WTC11 (cell line): Measurements from ENCODE around the gene CABP1. TPM values are rescaled to one million over a fixed set of nuclear protein-coding genes. Genes with fewer than 3 reads are reported as not detected.
A peak's percentile ranks its signal among the peaks of the same experiment; 100 is the strongest.

Experiments used
- ATAC-seq: fragments of 200-7000 bp; cut with Tn5 transposase; 2 replicates; pipeline ENCODE4 v1.10.0; 2021; ENCODE audit warnings: mild to moderate bottlenecking, moderate library complexity
- CTCF ChIA-PET: fragments of 300-600 bp; sonication (Branson Sonifier 250); formaldehyde crosslinking; loops from one replicate; lab custom pipeline; 2021; ENCODE audit warnings: antibody characterized with exemption; lab: Charles Lee
- POLR2A ChIA-PET: fragments of 350-600 bp; sonication (Branson Sonifier 250); formaldehyde crosslinking; loops from one replicate; lab custom pipeline; 2021; ENCODE audit warnings: antibody characterized with exemption; lab: Charles Lee
- DNase-seq: peaks from one replicate; pipeline ENCODE4 v3.0.0; 2021; ENCODE audit warnings: low spot score
- H3K27ac Mint-ChIP-seq: 2 replicates; pipeline ENCODE4 v1.8.0; 2021; ENCODE audit warnings: mixed read lengths
- H3K27me3 Mint-ChIP-seq: 2 replicates; pipeline ENCODE4 v1.8.0; 2021; ENCODE audit warnings: low read depth, mild to moderate bottlenecking, moderate library complexity, mixed read lengths
- H3K36me3 Mint-ChIP-seq: 2 replicates; pipeline ENCODE4 v1.8.0; 2021; ENCODE audit warnings: mixed read lengths
- H3K4me1 Mint-ChIP-seq: 2 replicates; pipeline ENCODE4 v1.8.0; 2022; ENCODE audit warnings: mixed read lengths
- H3K4me3 Mint-ChIP-seq: 2 replicates; pipeline ENCODE4 v1.8.0; 2021; ENCODE audit warnings: mild to moderate bottlenecking, moderate library complexity, mixed read lengths
- H3K9me3 Mint-ChIP-seq: 2 replicates; pipeline ENCODE4 v1.8.0; 2021; ENCODE audit warnings: mixed read lengths
- ARID4B ChIP-seq: sonication (generic); formaldehyde crosslinking; IDR thresholded peaks from 2 replicates; pipeline ENCODE4 v1.8.0; 2023; ENCODE audit warnings: missing genetic modification reagents, mild to moderate bottlenecking, borderline replicate concordance
- CBFB ChIP-seq: sonication (generic); formaldehyde crosslinking; IDR thresholded peaks from 2 replicates; pipeline ENCODE4 v1.8.1; 2022; ENCODE audit warnings: mild to moderate bottlenecking, low read depth, missing genetic modification reagents
- CREM ChIP-seq: sonication (generic); formaldehyde crosslinking; IDR thresholded peaks from 2 replicates; pipeline ENCODE4 v1.8.1; 2022; ENCODE audit warnings: mild to moderate bottlenecking, missing genetic modification reagents, moderate library complexity
- E2F5 ChIP-seq: sonication (generic); formaldehyde crosslinking; IDR thresholded peaks from 2 replicates; pipeline ENCODE4 v1.8.1; 2022; ENCODE audit warnings: mild to moderate bottlenecking, moderate library complexity, missing genetic modification reagents
- EMX1 ChIP-seq: fragments of 250-450 bp; sonication (Bioruptor Pico); IDR thresholded peaks from 2 replicates; pipeline ENCODE4 v1.8.0; 2021; ENCODE audit warnings: mild to moderate bottlenecking
- FOXP4 ChIP-seq: sonication (generic); formaldehyde crosslinking; IDR thresholded peaks from 2 replicates; pipeline ENCODE4 v1.8.0; 2022; ENCODE audit warnings: mild to moderate bottlenecking, missing genetic modification reagents
- GTF2I ChIP-seq: fragments of 250-450 bp; sonication (Bioruptor Pico); conservative IDR thresholded peaks from 2 replicates; pipeline ENCODE4 v1.4.0; 2021; ENCODE audit warnings: mild to moderate bottlenecking
- MAX ChIP-seq: sonication (generic); formaldehyde crosslinking; IDR thresholded peaks from 2 replicates; pipeline ENCODE4 v1.8.0; 2022; ENCODE audit warnings: mild to moderate bottlenecking, missing genetic modification reagents
- MLX ChIP-seq: sonication (generic); formaldehyde crosslinking; IDR thresholded peaks from 2 replicates; pipeline ENCODE4 v1.8.1; 2023; ENCODE audit warnings: mild to moderate bottlenecking, missing genetic modification reagents, moderate library complexity
- NFE2L1 ChIP-seq: sonication (generic); formaldehyde crosslinking; IDR thresholded peaks from 2 replicates; pipeline ENCODE4 v1.8.1; 2023; ENCODE audit warnings: missing genetic modification reagents
- PREB ChIP-seq: sonication (generic); formaldehyde crosslinking; IDR thresholded peaks from 2 replicates; pipeline ENCODE4 v1.8.1; 2022; ENCODE audit warnings: mild to moderate bottlenecking, missing genetic modification reagents, moderate library complexity, borderline replicate concordance
- USF1 ChIP-seq: sonication (generic); formaldehyde crosslinking; IDR thresholded peaks from 2 replicates; pipeline ENCODE4 v1.8.0; 2022; ENCODE audit warnings: mild to moderate bottlenecking, missing genetic modification reagents
- USF2 ChIP-seq: sonication (generic); formaldehyde crosslinking; IDR thresholded peaks from 2 replicates; pipeline ENCODE4 v1.8.1; 2023; ENCODE audit warnings: mild to moderate bottlenecking, missing genetic modification reagents, moderate library complexity
- ZBTB21 ChIP-seq: sonication (generic); formaldehyde crosslinking; IDR thresholded peaks from 2 replicates; pipeline ENCODE4 v1.8.1; 2023; ENCODE audit warnings: mild to moderate bottlenecking, missing genetic modification reagents, borderline replicate concordance
- ZNF121 ChIP-seq: sonication (generic); formaldehyde crosslinking; IDR thresholded peaks from 2 replicates; pipeline ENCODE4 v1.8.0; 2023; ENCODE audit warnings: missing genetic modification reagents
- ZNF281 ChIP-seq: sonication (generic); formaldehyde crosslinking; IDR thresholded peaks from 2 replicates; pipeline ENCODE4 v1.8.0; 2023; ENCODE audit warnings: mild to moderate bottlenecking, missing genetic modification reagents
- ZNF396 ChIP-seq: fragments of 250-450 bp; sonication (Bioruptor Pico); IDR thresholded peaks from 2 replicates; pipeline ENCODE4 v1.8.0; 2021; ENCODE audit warnings: mild to moderate bottlenecking, moderate library complexity, borderline replicate concordance
- total RNA-seq: library from RNA; stranded (reverse); gene quantifications from 3 replicates; pipeline ENCODE4 v1.2.3, GENCODE V29; 2021

CABP1 gene
- total RNA-seq, 1 experiment from 2014 or later, result 14.1 TPM

GRCh38 chr12:120620624-120621023 lies 19.8 kb upstream of the CABP1 start (continued):
- TF ChIP-seq E2F5 (CRISPR knock-in tag) (no peak), ZBTB21 (CRISPR knock-in tag) (no peak), NFE2L1 (CRISPR knock-in tag) (no peak)

GRCh38 chr12:120625557-120626419 lies 14.6 kb upstream of the CABP1 start:
- POLR2A ChIA-PET, result interaction anchor here (0.7 kb wide), 1 partner anchor 44 kb away, joined by 3 read pairs; the partner anchor contains the start of gene POP5
- CTCF ChIA-PET, result interaction anchor here (0.6 to 9.9 kb wide), 11 partner anchors 11 to 347 kb away, joined by 3 to 79 read pairs (median 3); partner anchors contain the start of genes CABP1 and POP5
- no peaks in the 10 kb centered on the region for H3K27me3 Mint-ChIP-seq
- no peaks in the 10 kb centered on the region for H3K9me3 Mint-ChIP-seq
- ATAC-seq, result peak; percentile 54
- no peak overlapping the region for H3K4me3 Mint-ChIP-seq
- H3K4me1 Mint-ChIP-seq, result peaks cover 6% of the 10 kb centered on the region
- TF ChIP-seq MLX, result no peak
- TF ChIP-seq MAX (CRISPR knock-in tag), result peak; percentile 40; the same call in 1 of the 2 replicates
- TF ChIP-seq ZNF121, result peak; percentile 90
- peak; percentile 49 for TF ChIP-seq USF1 (CRISPR knock-in tag)
- TF ChIP-seq ARID4B, result no peak
- no peak for TF ChIP-seq PREB (CRISPR knock-in tag)
- no peak for TF ChIP-seq CBFB
- peak; percentile 67; the same call in 1 of the 2 replicates for TF ChIP-seq GTF2I (CRISPR knock-in tag)
- no peak for TF ChIP-seq ZNF281 (CRISPR knock-in tag)
- TF ChIP-seq USF2 (CRISPR knock-in tag), result peak; percentile 55; the same call in 1 of the 2 replicates
- no peak for TF ChIP-seq EMX1 (CRISPR knock-in tag)
- no peak for TF ChIP-seq CREM (CRISPR knock-in tag)
- no peak for TF ChIP-seq ZNF396
- no peak for TF ChIP-seq FOXP4 (CRISPR knock-in tag)
- no peak overlapping the region for H3K27ac Mint-ChIP-seq
- no peaks in the 10 kb centered on the region for H3K36me3 Mint-ChIP-seq
- peak; percentile 69 for DNase-seq
